ENCODE measurements around the gene SEMA3G. TPM values are rescaled to one million over a fixed set of nuclear protein-coding genes. Genes with fewer than 3 reads are reported as not detected.

SEMA3G gene
- total RNA-seq, 4 donors from 2014 or later, result 4.4 to 91.2 (median 16.7) TPM

DNA sequence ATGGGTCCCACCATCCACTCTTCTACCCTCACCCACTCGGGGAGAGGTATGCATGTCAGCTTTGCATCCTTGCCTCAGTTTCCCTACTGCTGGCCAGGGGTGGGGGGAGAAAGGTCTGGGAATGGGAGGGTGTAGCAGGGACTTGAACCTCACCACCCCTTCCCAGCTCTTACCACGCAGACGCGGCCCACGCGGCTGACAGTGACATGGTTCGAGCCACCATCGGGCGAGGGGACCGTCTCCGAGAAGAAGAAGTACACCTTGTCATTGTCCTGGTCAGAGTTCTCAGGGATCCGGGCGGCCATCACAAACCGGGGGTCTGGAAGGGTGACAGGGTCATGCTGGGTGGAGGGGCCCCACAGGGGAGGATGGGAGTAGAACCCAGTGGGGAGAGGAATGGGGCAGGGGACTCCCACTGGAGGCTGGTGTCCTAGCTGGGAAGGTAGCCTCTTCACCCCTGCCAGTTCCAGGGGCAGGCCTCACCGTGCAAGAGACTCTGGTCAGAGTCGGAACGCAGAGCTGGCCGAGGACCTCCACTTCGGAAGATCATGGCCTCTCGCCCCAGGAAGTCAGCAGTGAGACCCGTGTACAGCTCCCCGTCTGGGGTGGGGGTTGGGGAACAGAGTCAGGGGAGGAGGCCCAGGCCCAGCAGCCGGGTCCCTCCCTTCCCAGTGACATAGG lies 3.7 kb downstream of the SEMA3G start:
- Histone ChIP-seq H3K4me3 (no peak overlapping the region), H3K27me3 (no peaks in the 10 kb centered on the region), H3K36me3 (no peaks in the 10 kb centered on the region), H3K9me3 (no peaks in the 10 kb centered on the region), H3K4me1 (no peaks in the 10 kb centered on the region), H3K27ac (no peak overlapping the region)
- intact Hi-C loops (cut with DNase I; ENCODE audit: low total_unique reads), result no loop called here
- DNase-seq, result no peak
- TF ChIP-seq CTCF (IDR thresholded peaks at IDR 0.05) (no peak), POLR2A (IDR thresholded peaks at IDR 0.05) (no peak)

- no peak overlapping the region for H3K4me3 ChIP-seq
- no peak overlapping the region for H3K27ac ChIP-seq
- no peaks in the 10 kb centered on the region for H3K9me3 ChIP-seq
- H3K27me3 ChIP-seq, result no peaks in the 10 kb centered on the region
- no peaks in the 10 kb centered on the region for H3K4me1 ChIP-seq
- TF ChIP-seq POLR2A (IDR thresholded peaks at IDR 0.05) (no peak), CTCF (IDR thresholded peaks at IDR 0.05) (no peak)
- intact Hi-C loops (cut with DNase I; ENCODE audit: low total_unique reads), result no loop called here
- no peaks in the 10 kb centered on the region for H3K36me3 ChIP-seq
- DNase-seq, result no peak
Observed at GRCh38 chr3:52440671-52441070, 4.2 kb downstream of the SEMA3G start.

- H3K4me3 ChIP-seq, result no peak overlapping the region
- H3K27me3 ChIP-seq, result no peaks in the 10 kb centered on the region
- intact Hi-C loops (cut with DNase I; ENCODE audit: low total_unique reads), result no loop called here
- no peak for DNase-seq
- TF ChIP-seq POLR2A (IDR thresholded peaks at IDR 0.05), result no peak
- no peak for TF ChIP-seq CTCF (IDR thresholded peaks at IDR 0.05)
- H3K9me3 ChIP-seq, result no peaks in the 10 kb centered on the region
- no peak overlapping the region for H3K27ac ChIP-seq
- H3K4me1 ChIP-seq, result no peaks in the 10 kb centered on the region
- H3K36me3 ChIP-seq, result no peaks in the 10 kb centered on the region
Observed at GRCh38 chr3:52440249-52440551, 4.7 kb downstream of the SEMA3G start.

DNA sequence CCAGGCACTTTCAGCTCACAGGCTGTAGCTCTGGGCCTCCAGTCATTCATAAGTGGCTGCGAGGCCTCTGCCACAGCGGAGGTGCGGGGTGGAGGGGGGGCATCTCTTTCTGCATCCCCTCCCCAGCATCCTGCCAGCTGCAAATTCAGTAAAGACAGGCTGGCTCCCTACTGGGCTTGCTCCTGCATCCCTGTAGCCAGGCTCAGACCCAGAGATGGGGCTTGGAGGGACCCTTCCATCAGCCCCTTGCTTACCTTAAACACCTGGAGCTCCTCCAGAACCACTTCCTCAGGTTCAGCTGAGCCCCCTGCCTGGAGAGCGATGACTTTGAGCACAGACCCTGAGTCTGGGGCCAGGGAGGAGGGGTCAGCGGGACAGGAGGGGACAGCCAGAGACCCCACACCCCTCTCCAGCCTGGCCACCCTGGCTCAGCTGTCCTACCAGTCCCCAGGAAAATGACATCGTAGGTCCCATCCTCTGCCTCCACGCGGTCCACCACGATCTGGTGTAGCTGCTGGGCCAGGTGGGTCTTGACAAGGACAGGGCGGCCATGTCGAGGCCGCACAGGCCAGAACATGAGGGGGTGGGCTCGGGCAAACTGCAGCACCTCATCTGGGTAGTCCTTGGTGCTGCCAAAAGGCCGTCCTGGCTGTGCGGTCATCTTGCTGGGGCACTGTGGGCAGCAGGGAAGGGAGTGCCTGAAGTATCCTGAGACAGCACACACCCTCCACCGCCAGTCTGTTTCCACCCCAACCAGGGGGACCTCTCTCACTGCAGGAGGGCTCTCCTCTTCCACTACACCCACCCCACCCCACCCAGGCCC lies 5.3 kb downstream of the SEMA3G start:
- intact Hi-C loops (cut with DNase I; ENCODE audit: low total_unique reads), result no loop called here
- Histone ChIP-seq H3K27ac (no peak overlapping the region), H3K9me3 (no peaks in the 10 kb centered on the region), H3K4me1 (no peaks in the 10 kb centered on the region), H3K27me3 (no peaks in the 10 kb centered on the region), H3K36me3 (no peaks in the 10 kb centered on the region), H3K4me3 (no peak overlapping the region)
- no peak for DNase-seq
- TF ChIP-seq POLR2A (IDR thresholded peaks at IDR 0.05) (no peak), CTCF (IDR thresholded peaks at IDR 0.05) (no peak)

Data from uterus (tissue), 4 donors.